ENCODE data around the gene BYSL. TPM values are rescaled to one million over a fixed set of nuclear protein-coding genes. Genes with fewer than 3 reads are reported as not detected.

Gene BYSL
- total and polyA plus RNA-seq, 10 of the 15 experiments (the other 5 are each of a cell fraction or from before 2014, with no cell fraction given), result 12.6 to 51.1 (median 33.0) TPM

DNA sequence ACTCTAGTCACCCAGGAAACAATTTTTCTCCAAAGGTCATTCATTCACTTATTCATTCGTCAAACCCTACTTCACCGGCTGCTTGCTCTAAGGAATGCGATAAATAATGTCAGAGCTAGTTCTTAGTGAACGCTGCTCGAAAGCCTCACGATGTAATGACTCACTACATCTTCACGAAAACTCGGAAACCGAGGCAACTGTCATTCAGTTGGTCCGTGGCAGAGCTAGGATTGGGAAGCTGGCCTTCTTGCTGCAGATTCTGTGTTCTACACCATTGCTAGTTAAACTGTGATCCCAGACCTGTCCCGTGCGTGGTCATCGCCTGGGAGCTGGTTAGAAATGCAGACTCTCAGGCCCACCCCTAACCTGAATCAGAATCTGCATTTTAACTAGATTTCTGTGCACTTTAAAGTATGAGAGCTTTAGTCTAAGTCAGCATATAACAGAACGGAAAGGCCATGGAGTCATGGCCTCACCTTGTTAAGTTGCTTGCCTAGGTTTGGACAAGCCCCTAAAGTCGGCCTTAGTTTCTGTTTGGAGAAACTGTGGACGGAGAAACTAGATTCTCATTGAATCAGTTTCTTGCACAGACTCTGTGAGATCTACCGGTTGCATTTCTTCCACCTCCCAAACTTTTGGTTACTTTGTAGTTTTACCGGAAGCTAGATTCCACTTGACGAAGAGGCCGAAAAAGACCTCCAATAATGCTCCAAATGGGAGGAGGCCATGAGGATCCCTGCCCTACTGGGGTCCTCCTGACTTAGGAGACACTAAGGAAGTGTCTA is 21.0 kb downstream of the BYSL start:
- intact Hi-C loops (cut with micrococcal nuclease; ENCODE audit: unreplicated experiment), result loop anchor here (5.0 kb wide), 2 partner anchors 85 to 270 kb away; no protein-coding TSS in a partner anchor
- CTCF ChIA-PET, result interaction anchor here (0.7 to 13.2 kb wide), 10 partner anchors 13 to 425 kb away, joined by 3 to 193 read pairs (median 3); partner anchors contain the start of genes BYSL, MED20 and TOMM6
- WGBS (ENCODE audit: insufficient coverage, insufficient replicate concordance, low lambda C conversion rate, missing lambda C conversion rate), result 31% methylated on average over 20 of the region's 20 CpGs

More for the DNA sequence above, 21.0 kb downstream of the BYSL start:
- in situ Hi-C loops (cut with MboI), result no loop called here
- Histone ChIP-seq H4K20me1 (ENCODE audit: control insufficient read depth, insufficient read depth) (no peaks in the 10 kb centered on the region), H2AFZ (ENCODE audit: control insufficient read depth, low read depth, low read length) (peak overlapping the region; percentile 83), H3K27ac (ENCODE audit: control insufficient read depth, insufficient read depth) (peak overlapping the region; percentile 22), H3K36me3 (ENCODE audit: control insufficient read depth in 2 of 2, insufficient read depth in 2 of 2, low read length in 1 of 2) (no peaks in the 10 kb centered on the region; a peak in 2 of 4 replicates), H3K4me1 (ENCODE audit: control insufficient read depth, insufficient read depth, low read length) (peaks cover 24% of the 10 kb centered on the region), H3K79me2 (ENCODE audit: control insufficient read depth, insufficient read depth, low read length) (peaks cover 35% of the 10 kb centered on the region), H3K27me3 (replicated peaks in 1 of 2; ENCODE audit: control insufficient read depth in 2 of 2, insufficient read depth in 2 of 2, low read length in 1 of 2) (no peaks in the 10 kb centered on the region), H3K4me3 (peak overlapping the region; percentile 98), H3K9ac (ENCODE audit: control insufficient read depth, insufficient read depth, low read length) (peak overlapping the region; percentile 30), H3K4me2 (ENCODE audit: control insufficient read depth, insufficient read depth) (peak overlapping the region; percentile 89), H3K9me3 (replicated peaks; ENCODE audit: control insufficient read depth, insufficient read depth, low read length) (no peaks in the 10 kb centered on the region)
- ChIA-PET RAD21 (ENCODE audit: unreplicated experiment) (interaction anchor here (0.6 to 6.4 kb wide), 5 partner anchors 10 to 100 kb away, joined by 3 to 69 read pairs (median 5); partner anchors contain the start of genes BYSL and MED20), POLR2A (interaction anchor here (0.5 to 1.0 kb wide), 3 partner anchors 97 to 1950 kb away, joined by 4 to 7 read pairs (median 5); no protein-coding TSS in a partner anchor), SMC1A (ENCODE audit: uncharacterized antibody, unreplicated experiment) (interaction anchor here (0.6 to 12.4 kb wide), 12 partner anchors 8 to 953 kb away, joined by 3 to 138 read pairs (median 4); partner anchors contain the start of genes RPL7L1 and TAF8)
- TSS peak; percentile 89 for BruUV-seq (replicated peaks)
- no peak for ATAC-seq
- TF ChIP-seq TAF1 (IDR thresholded peaks at IDR 0.05; ENCODE audit: borderline replicate concordance, low read depth, low read length) (no peak), PML (IDR thresholded peaks at IDR 0.05; ENCODE audit: low read length) (0 out of 2 replicates have a peak, but pooled peaks have one; percentile 52), CHD2 (IDR thresholded peaks at IDR 0.05; ENCODE audit: borderline replicate concordance, low read depth, low read length) (no peak), GABPA (IDR thresholded peaks at IDR 0.05; ENCODE audit: low read depth) (no peak), RFX5 (IDR thresholded peaks at IDR 0.05; ENCODE audit: low read depth, low read length) (no peak), TCF12 (IDR thresholded peaks at IDR 0.05; ENCODE audit: low read depth, low read length) (no peak), KAT2A (conservative IDR thresholded peaks at IDR 0.05; ENCODE audit: control insufficient read depth, low read depth, low read length) (no peak), BMI1 (IDR thresholded peaks at IDR 0.05; ENCODE audit: borderline replicate concordance) (no peak), ZNF24 (IDR thresholded peaks at IDR 0.05) (no peak), NFYB (IDR thresholded peaks at IDR 0.05; ENCODE audit: insufficient read depth, low read depth, low read length) (no peak), STAT3 (IDR thresholded peaks at IDR 0.05; ENCODE audit: low read depth, low read length) (no peak)
- TF ChIP-seq, protein P1, sequence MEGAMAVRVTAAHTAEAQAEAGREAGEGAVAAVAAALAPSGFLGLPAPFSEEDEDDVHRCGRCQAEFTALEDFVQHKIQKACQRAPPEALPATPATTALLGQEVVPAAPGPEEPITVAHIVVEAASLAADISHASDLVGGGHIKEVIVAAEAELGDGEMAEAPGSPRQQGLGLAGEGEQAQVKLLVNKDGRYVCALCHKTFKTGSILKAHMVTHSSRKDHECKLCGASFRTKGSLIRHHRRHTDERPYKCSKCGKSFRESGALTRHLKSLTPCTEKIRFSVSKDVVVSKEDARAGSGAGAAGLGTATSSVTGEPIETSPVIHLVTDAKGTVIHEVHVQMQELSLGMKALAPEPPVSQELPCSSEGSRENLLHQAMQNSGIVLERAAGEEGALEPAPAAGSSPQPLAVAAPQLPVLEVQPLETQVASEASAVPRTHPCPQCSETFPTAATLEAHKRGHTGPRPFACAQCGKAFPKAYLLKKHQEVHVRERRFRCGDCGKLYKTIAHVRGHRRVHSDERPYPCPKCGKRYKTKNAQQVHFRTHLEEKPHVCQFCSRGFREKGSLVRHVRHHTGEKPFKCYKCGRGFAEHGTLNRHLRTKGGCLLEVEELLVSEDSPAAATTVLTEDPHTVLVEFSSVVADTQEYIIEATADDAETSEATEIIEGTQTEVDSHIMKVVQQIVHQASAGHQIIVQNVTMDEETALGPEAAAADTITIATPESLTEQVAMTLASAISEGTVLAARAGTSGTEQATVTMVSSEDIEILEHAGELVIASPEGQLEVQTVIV (IDR thresholded peaks at IDR 0.05; ENCODE audit: borderline replicate concordance, partially characterized antibody), result no peak
- TF ChIP-seq, protein P2, sequence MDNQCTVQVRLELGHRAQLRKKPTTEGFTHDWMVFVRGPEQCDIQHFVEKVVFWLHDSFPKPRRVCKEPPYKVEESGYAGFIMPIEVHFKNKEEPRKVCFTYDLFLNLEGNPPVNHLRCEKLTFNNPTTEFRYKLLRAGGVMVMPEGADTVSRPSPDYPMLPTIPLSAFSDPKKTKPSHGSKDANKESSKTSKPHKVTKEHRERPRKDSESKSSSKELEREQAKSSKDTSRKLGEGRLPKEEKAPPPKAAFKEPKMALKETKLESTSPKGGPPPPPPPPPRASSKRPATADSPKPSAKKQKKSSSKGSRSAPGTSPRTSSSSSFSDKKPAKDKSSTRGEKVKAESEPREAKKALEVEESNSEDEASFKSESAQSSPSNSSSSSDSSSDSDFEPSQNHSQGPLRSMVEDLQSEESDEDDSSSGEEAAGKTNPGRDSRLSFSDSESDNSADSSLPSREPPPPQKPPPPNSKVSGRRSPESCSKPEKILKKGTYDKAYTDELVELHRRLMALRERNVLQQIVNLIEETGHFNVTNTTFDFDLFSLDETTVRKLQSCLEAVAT (IDR thresholded peaks at IDR 0.05), result no peak
- TF ChIP-seq, protein P3, sequence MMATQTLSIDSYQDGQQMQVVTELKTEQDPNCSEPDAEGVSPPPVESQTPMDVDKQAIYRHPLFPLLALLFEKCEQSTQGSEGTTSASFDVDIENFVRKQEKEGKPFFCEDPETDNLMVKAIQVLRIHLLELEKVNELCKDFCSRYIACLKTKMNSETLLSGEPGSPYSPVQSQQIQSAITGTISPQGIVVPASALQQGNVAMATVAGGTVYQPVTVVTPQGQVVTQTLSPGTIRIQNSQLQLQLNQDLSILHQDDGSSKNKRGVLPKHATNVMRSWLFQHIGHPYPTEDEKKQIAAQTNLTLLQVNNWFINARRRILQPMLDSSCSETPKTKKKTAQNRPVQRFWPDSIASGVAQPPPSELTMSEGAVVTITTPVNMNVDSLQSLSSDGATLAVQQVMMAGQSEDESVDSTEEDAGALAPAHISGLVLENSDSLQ (IDR thresholded peaks at IDR 0.05), result 0 out of 2 replicates have a peak, but pooled peaks have one; percentile 12
- peak; percentile 75 for FAIRE-seq
- DNase-seq (ENCODE audit: low read depth, low spot score), result no peak

Data from GM12878 (cell line).